H54 (cell line): ENCODE results near the gene COX10.
"Not testable (repeated sequence)": the region's sequence is repeated elsewhere in the genome, so short reads cannot be mapped to it uniquely, and the experiment has no call there.

Experiments used
- DNase-seq: peaks from one replicate; pipeline ENCODE4 v3.0.0; 2011; ENCODE audit warnings: low spot score, mixed read lengths; ENCODE audit not compliant: insufficient read length
- FAIRE-seq: peaks from 3 replicates; lab custom pipeline; 2011; peaks lifted over from hg19 to GRCh38; lab: Jason Lieb, UNC
- POLR2A ChIP-seq: IDR thresholded peaks from 2 replicates; pipeline ENCODE4 v1.6.1; 2011; ENCODE audit warnings: low read depth, mild to moderate bottlenecking, low read length

COX10 gene

DNA sequence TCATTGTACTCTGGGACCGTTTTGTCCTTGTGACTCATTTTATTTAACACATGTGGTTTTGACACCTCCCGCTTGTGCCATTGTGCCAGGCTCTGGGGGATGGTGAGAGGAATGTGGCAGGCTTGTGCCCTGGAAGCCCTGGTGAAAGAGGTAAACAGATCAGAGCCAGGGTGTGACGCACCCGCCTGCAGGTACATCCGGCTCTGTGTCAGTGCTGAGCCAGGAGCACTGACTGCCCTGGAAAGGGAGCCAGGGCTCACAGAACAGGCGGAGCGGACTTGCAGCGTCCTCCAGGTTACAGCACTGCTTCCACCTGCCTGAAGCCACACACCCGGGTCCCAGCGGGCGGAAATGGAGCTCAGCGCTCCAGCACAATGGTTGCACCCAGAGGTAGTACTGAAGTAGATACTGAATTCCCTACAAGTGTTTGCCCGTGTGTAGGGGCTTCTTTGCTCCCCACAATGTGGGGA, 136.7 kb downstream of the COX10 start:
- no peak for DNase-seq
- no peak for FAIRE-seq
- no peak for TF ChIP-seq POLR2A

DNA sequence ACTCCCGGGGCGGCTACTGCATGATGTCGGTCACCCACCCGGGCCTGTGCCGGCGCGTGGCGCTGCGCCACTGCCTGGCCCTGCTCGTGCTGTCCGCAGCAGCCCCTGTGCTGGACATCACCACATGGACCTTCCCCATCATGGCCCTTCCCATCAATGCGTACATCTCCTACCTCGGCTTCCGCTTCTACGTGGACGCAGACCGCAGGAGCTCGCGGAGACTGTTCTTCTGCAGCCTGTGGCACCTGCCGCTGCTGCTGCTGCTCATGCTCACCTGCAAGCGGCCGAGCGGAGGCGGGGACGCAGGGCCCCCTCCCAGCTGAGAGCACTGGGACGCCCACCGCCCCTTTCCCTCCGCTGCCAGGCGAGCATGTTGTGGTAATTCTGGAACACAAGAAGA, 137.6 kb downstream of the COX10 start:
- FAIRE-seq = no peak
- no peak for TF ChIP-seq POLR2A

DNA sequence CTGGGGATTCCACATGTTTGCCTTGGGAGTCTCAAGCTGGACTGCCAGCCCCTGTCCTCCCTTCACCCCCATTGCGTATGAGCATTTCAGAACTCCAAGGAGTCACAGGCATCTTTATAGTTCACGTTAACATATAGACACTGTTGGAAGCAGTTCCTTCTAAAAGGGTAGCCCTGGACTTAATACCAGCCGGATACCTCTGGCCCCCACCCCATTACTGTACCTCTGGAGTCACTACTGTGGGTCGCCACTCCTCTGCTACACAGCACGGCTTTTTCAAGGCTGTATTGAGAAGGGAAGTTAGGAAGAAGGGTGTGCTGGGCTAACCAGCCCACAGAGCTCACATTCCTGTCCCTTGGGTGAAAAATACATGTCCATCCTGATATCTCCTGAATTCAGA, 138.5 kb downstream of the COX10 start:
- no peak for TF ChIP-seq POLR2A
- FAIRE-seq = no peak
- DNase-seq = no peak

More for the DNA sequence above, 137.6 kb downstream of the COX10 start:
- no peak for DNase-seq

DNA sequence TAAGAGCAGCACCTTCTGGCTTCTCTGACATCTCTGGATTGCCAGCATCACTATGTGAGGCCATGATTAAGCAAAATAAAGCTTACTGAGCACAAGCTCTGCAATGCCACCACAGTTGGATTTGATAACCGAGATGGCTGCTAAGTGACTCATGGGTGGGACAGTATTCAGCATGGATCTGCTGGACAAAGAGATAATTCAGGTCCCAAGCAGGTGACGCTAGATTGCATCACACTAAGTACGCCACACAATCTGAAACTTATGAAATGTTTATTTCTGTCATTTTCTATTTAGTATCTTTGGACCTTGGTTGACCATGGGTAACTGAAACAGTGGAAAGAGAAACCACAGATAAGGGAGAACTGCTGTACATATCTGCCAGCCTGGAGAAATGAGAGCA, 139.9 kb downstream of the COX10 start:
- no peak for TF ChIP-seq POLR2A
- no peak for DNase-seq
- no peak for FAIRE-seq

DNA sequence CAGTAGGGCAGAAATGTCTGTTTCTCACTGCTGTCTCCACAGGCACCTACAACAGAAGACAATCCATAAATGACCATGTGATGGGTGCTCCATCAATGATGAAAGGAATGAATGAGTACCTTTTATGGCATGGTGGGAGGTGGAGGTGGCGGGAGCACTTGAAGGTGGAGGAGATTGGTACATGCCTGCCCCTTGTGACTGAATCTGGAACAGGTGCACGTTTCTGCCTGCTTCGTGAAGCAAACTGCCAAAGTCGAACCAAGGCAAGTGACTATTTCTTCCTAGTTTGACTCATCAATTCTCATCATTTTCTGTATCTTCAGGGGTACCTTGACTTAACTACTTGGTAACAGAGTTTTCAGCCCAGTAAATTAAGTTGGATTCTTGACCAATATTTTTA, 141.9 kb downstream of the COX10 start:
- no peak for TF ChIP-seq POLR2A
- no peak for FAIRE-seq
- DNase-seq = no peak

DNA sequence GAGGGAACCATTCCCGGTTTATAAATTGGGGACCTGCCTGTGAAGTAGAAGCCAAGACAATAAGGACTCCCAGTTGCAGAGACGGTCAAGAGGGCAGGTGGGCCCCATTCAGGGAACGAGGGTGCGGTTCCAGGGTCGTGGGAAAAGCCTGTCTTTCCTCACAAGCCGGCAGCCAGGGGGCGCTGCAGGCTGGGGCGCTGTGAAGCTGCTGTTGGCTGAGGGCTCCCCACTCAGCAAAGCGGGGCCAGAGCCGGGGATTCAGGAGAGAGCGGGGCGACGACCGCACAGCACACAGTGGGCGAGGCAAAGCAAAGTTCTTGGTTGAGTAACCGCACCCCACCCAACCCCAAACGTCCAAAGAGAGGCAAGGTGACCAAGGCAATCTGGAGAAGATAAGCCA, 142.5 kb downstream of the COX10 start:
- FAIRE-seq = no peak
- TF ChIP-seq POLR2A = no peak
- DNase-seq = no peak

DNA sequence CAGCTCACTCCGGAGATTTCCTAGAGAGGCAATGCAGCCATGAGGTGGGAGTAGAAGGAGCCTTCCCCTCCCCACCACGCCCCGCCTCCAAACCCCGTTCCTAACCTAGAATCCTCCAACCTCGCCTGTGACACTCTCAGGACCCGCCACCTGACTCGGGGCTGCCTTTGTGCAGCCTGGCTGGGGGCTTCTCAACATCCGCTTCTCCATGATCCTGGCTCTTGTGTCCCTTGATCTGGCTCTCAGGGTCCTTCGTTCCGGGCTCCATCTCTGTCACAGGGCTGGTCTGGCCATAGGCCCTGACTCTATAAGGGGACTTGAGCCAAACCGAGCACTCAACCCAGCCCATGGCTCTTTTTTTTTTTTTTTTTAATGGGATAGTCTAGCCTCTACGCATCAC, 143.1 kb downstream of the COX10 start:
- DNase-seq (no peak), FAIRE-seq (no peak)
- TF ChIP-seq POLR2A = no peak

DNA sequence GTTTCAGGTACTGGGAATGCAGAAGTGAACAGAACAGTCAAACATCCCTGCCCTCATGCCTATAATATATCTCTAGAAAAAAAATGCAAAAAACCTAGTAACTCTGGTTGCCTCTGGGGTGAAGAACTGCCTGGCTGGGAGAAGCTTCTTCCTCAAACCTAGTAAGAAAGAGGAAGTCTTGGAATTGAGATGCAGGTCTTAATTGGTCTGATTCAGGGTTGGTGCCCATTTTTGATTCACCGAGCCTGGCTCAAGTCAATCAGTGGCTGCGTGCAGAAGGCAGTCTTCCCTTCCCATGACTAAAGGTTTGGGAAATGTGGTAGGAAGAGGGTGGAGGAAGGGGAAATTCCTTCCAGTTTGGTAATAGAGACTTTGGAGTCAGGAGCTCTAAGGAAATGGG, 145.0 kb downstream of the COX10 start:
- FAIRE-seq = no peak
- no peak for DNase-seq

DNA sequence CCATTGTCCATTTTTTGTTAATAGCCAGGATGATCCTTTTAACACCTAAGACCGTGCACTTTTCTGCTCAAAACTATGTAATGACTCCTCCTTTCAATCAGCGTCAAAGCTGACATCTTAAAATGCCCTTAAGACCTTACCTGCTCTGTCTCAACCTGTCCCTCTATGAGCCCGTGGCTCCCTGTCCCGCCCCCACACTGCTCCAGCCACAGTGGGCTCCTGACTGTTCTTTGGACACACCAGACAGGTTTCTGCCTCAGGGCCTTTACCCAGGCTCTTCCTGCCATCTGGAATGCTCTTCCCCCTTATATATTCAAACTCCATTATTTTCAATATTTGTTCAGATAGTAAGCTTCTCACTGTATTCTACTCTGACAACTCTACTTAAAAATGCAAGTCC, 153.3 kb downstream of the COX10 start:
- DNase-seq (no peak), FAIRE-seq (no peak)
- no peak for TF ChIP-seq POLR2A

More for the DNA sequence above, 145.0 kb downstream of the COX10 start:
- TF ChIP-seq POLR2A = no peak

DNA sequence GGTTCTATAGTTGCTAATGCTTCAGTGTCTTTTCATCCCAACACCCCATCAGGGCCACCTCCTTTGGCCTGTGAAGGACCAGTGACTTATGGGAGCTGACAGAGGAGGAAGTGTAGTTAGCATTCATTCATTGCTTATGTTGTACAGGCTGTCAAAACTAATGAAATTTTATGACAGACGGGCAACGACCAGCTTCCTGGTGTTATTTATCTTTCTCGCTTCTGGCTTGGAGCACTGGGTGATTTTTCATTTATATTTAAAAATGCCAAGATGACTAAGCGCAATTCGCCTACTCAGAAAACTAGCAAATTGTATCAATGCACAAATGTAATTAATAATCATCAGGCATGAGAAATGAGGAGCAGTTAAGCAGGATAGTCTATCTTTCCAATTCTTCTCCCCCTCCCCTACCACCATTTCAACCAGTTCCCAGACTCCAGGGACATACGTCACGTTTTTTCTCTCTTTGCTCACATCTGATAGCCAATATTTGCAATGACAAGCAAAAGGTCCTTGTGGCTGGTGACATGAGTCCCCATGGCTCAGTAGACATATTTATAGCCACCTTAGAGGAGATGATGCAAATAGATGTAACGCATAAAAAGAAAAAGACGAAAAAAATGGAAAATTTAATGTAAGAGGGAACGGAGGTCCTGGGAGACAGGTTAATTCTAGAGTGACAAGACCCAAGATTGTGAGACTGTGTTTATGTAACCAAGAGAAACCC, 156.1 kb downstream of the COX10 start:
- TF ChIP-seq POLR2A = no peak
- FAIRE-seq = no peak
- DNase-seq = no peak

DNA sequence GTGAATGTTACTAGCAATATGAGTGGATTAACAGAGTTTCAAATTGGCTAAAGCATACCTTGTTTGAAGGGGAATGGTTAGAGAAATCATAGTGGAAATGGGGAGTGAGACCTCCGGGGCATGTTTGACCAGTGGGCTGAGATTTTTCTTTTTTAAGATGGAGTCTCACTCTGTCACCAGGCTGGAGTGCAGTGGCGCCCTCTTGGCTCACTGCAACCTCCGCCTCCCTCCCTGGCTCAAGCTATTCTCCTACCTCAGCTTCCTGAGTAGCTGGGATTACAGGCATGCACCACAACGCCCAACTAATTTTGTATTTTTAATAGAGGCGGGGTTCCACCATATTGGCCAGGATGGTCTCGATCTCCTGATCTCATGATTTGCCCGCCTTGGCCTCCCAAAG, 157.7 kb downstream of the COX10 start:
- FAIRE-seq = no peak
- DNase-seq = no peak
- no peak for TF ChIP-seq POLR2A

DNA sequence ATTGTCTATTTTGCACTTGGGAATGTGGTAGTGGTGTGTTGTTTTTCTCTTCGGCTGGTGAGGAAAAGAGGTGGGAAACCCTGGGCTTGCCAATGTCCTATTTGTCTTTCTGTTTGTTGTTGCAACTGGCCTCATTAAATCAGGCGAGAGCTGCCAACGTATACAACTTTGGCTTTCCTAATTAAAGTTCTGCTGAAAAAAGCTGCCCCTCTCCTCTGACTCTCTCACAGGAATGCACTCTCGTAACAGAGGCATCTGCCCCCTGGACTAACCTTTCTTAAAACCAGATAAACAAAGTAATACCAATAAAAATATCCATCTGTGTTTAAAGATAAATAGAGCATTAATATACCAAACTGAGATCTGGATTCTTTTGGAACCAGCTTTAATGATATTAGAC, 159.6 kb downstream of the COX10 start:
- FAIRE-seq (no peak), DNase-seq (no peak)
- no peak for TF ChIP-seq POLR2A

DNA sequence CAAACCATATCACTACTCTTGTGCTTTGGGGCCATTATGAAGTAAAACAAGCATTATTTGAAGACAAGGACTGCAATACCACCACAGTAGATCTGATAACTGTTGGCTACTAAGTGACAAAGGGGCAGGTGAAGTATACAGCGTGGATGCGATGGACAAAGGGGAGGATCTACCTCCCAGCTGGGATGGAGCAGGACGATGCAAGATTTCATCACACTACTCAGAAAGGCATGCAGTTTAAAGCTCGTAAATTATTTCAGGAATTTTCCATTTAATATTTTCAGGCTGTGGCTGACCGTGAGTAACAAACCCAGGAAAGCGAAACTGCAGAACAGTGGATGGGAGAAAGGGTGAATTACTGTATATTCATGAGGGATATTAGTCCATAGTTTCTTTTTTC, 161.9 kb downstream of the COX10 start:
- not testable (repeated sequence) for DNase-seq, FAIRE-seq

DNA sequence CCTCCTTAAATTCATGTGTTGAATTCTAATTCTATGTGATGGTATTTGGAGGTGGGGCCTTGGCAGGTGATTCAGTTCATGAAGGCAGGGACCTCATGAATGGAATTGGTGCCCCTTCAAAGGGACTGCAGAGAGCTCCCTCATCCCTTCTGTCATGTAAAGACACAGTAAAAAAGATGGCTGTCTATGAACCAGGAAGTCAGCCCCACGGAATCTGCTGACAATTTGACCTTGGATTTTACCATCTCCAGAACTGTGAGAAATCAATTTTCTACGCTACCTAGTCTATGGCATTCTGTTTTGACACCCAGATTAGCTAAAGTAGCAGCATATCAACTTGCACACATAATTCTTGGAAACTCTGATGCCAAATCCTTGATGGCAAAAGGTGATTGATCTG, 165.7 kb downstream of the COX10 start:
- not testable (repeated sequence) for DNase-seq, FAIRE-seq

DNA sequence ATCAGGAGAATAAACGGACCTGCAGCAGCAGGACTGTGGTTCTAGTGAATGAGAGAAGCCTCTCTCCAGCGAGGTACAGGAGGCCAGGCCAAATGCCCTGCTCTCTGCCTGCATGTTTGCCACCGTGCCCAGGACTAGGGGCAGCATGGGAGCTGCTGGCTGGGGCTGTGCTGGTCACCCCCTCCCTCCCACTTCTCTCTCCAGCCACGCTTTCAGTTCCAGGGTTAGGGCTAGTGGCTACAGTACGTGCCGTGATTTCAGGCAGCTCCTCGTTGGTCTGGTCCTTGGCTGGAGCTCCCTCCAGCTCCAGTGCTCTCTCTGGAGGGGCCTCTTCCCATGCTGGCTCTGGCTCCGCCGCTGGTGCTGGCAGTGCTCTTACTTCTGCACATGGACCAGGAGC, 166.7 kb downstream of the COX10 start:
- not testable (repeated sequence) for DNase-seq, FAIRE-seq

DNA sequence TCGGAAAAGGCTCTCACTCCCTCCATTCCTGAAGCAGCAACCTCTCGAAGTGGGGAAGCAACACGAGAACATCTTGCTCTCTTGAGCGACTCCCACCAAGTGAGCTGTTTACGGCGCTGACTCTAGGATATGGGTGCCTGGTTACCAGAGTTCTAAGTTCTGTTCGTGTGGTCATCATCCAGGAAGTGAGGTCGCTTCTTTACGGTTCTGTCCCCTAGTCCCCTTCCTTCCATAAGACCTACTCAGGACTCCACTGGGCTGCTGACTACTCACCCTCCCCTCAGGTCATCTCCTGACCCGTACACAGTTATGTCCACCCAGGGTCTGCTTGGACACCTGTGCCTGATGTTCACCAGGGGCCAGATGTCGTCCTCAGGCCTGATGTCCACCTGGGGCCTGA, 167.5 kb downstream of the COX10 start, which contains the start of gene CDRT15:
CDRT15 (minus strand) TSS at position 101 of the 400 bp plus-strand sequence; CDS start at position 72, 29 bp downstream.
- DNase-seq, FAIRE-seq: not testable (repeated sequence)

DNA sequence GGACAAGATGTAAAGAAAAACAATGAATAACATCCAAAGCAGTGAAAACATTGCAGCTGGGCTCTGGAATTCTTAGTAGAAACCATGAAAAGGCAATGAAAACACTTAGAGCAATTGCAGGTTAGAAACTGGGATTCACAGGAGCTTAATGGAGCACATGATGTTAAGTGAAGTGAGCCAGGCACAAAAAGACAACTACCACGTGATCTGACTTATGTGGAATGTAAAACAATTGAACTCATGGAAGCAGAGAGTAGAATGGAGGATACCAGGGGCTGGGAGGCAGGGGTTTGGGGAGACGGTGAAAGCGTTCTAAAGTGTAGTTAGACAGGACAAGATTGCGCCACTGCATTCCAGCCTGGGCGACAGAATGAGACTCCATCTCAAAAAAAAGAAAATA, 170.0 kb downstream of the COX10 start:
- not testable (repeated sequence) for FAIRE-seq, DNase-seq
